Effector memory CD4-positive, alpha-beta T cell (primary cell): ENCODE measurements around the gene TARDBP.
A peak's percentile ranks its signal among the peaks of the same experiment; 100 is the strongest.

Experiments used
- DNase-seq, 3 donors: peaks; one replicate each; pipeline ENCODE4 v3.0.0-alpha.2; 2020
- H3K27ac ChIP-seq: 2 replicates; pipeline ENCODE4 v1.7.0; 2013; ENCODE audit warnings: mild to moderate bottlenecking, low read length, moderate library complexity; ENCODE audit not compliant: insufficient read depth, poor library complexity, severe bottlenecking
- H3K27me3 ChIP-seq: replicated peaks from 2 replicates; pipeline ENCODE4 v1.7.0; 2013; ENCODE audit warnings: mild to moderate bottlenecking, low read length; ENCODE audit not compliant: insufficient read depth, control insufficient read depth, poor library complexity, severe bottlenecking
- H3K36me3 ChIP-seq: 2 replicates; pipeline ENCODE4 v1.7.0; 2013; ENCODE audit warnings: mild to moderate bottlenecking, low read length, moderate library complexity; ENCODE audit not compliant: control insufficient read depth, insufficient read depth
- H3K4me1 ChIP-seq: 2 replicates; pipeline ENCODE4 v1.7.0; 2013; ENCODE audit warnings: low read length, mild to moderate bottlenecking; ENCODE audit not compliant: control insufficient read depth, insufficient read depth, poor library complexity, severe bottlenecking
- H3K4me3 ChIP-seq: 2 replicates; pipeline ENCODE4 v1.7.0; 2013; ENCODE audit warnings: low read length, low read depth, mild to moderate bottlenecking; ENCODE audit not compliant: insufficient read depth, poor library complexity, severe bottlenecking
- H3K9me3 ChIP-seq: 2 replicates; pipeline ENCODE4 v1.7.0; 2013; ENCODE audit warnings: mild to moderate bottlenecking, low read length, moderate library complexity; ENCODE audit not compliant: control insufficient read depth
- total RNA-seq, 3 donors: gene quantifications; one replicate each; lab custom pipeline; 2026; lab: John Stamatoyannopoulos, UW

Gene TARDBP
- 72.5 to 101 (median 80.7) reads per million in 3 donors for total RNA-seq

DNA sequence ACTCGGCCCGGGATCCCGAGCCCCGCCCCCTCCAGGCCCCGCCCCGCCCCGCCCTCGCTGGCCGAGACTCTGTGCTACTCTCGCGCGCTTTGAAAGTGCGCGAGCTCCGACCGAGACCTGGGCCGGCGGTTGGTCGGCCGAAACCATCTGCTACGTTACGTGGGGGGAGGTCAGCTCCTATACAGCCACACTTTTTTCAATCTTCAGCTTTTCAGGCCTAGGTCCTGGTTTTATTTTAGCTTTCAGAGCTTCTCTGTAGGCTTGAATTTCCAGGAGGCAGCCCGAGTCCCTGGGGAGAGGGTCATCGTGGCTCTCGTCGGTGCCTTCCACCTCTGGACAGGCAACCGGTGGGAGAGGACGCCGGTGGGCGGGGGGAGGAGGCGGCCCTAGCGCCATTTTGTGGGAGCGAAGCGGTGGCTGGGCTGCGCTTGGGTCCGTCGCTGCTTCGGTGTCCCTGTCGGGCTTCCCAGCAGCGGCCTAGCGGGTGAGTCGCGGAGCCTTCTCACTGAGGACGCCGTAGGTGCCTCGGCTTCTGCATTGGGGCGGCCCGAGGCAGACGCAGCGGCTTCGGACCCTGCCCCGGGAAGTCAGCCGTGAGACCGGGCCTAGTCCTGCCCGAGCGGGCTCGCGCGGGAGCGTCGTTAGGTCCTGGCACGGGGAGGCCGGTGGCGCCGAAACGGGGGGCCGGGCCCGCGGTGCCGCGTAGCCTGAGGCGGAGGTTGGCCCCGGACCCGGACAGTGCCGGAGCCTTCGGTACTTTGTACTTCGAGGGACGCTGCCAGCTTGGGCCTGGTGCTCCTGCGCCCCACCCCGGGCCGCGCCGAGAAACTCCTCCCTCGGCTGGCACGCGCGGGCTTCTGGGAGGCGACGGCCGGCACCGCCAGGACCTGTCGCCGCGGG, at the start of gene TARDBP:
TSS of gene TARDBP (plus strand) at position 395 of the 900 bp plus-strand sequence. CDS start 1,074 bp downstream, outside the sequence.
- Histone ChIP-seq H3K36me3 (peaks cover 34% of the 10 kb centered on the region), H3K27ac (peak within 1 kb of the TSS; percentile 97), H3K4me3 (peak within 1 kb of the TSS; percentile 99), H3K27me3 (no peaks in the 10 kb centered on the region), H3K9me3 (no peaks in the 10 kb centered on the region), H3K4me1 (peaks cover 21% of the 10 kb centered on the region)
- peak; percentile 70 to 84 (median 83) for DNase-seq

DNA sequence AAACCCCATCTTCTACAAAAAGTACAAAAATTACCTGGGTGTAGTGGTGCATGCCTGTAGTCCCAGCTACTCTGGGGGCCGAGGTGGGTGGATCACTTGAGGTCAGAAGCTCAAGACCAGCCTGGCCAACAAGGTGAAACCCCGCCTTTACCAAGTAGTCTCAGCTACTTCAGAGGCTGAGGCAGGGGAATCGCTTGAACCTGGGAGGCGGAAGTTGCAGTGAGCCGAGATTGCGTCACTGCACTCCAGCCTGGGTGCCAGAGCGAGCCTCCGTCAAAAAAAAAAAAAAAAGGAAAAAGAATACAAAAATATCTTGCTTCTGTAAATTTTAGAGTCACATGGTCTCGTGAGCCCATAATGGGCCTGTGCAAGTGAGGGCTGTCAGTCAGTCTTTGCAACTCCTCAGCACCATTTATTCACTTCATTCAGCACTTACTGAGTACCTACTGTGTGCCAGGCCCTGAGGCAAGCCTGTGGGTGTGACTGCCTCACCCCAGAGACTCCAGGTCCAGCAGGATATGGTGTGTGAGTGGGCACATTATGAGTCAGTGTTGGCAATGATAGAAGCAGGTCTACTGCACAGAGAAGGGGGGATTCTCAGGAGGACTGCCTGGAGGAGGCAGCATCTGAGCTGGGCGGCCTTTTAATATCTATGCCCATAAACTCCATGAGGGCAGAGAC, 46.8 kb upstream of the TARDBP start:
- Histone ChIP-seq H3K27me3 (peaks cover 4% of the 10 kb centered on the region), H3K36me3 (no peaks in the 10 kb centered on the region), H3K4me3 (no peak overlapping the region), H3K4me1 (peaks cover 5% of the 10 kb centered on the region), H3K9me3 (no peaks in the 10 kb centered on the region), H3K27ac (no peak overlapping the region)
- no peak for DNase-seq

DNA sequence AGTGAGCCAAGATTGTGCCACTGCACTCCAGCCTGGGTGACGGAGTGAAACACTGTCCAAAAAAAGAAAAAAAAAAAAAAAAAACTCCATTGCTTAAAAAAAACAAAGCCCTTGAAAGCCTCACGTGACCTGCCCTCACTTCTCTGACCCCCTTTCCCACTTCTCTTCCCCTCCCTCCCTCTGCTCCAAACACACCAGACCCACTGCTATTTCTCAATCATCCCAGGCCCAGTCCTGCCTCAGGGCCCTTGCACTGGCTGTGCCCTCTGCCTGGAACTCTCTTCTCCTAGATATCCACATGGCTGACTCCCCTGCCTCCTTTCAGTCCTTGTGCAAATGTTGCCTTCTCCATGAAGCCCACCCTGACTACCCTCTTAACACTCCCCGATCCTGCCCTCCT, 45.4 kb upstream of the TARDBP start:
- no peak for DNase-seq
- Histone ChIP-seq H3K4me3 (no peak overlapping the region), H3K27ac (no peak overlapping the region), H3K36me3 (no peaks in the 10 kb centered on the region), H3K4me1 (no peaks in the 10 kb centered on the region), H3K27me3 (no peaks in the 10 kb centered on the region), H3K9me3 (no peaks in the 10 kb centered on the region)

DNA sequence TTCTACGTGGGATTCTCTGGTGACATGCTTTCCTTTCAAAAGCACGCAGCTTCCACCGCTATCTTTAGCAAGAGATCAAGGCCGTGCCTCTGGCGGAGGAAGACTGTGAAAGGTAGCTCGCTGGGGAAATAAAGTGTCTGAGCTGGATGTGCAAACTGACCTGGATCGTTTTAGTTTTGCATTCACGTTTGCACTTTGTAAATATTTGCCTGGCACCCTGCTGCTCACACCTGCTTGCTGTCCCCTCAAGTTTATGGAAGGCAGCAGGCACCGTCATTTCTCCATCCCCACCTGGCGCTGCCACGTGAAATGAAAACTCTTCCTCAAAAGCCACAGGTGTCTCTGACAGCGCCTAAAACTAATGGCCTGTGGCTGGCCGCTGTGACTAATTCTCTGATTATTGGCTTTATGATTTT, 44.0 kb upstream of the TARDBP start:
- no peaks in the 10 kb centered on the region for H3K27me3 ChIP-seq
- H3K4me1 ChIP-seq = no peaks in the 10 kb centered on the region
- DNase-seq = no peak
- no peak overlapping the region for H3K27ac ChIP-seq
- no peaks in the 10 kb centered on the region for H3K9me3 ChIP-seq
- no peak overlapping the region for H3K4me3 ChIP-seq
- no peaks in the 10 kb centered on the region for H3K36me3 ChIP-seq

DNA sequence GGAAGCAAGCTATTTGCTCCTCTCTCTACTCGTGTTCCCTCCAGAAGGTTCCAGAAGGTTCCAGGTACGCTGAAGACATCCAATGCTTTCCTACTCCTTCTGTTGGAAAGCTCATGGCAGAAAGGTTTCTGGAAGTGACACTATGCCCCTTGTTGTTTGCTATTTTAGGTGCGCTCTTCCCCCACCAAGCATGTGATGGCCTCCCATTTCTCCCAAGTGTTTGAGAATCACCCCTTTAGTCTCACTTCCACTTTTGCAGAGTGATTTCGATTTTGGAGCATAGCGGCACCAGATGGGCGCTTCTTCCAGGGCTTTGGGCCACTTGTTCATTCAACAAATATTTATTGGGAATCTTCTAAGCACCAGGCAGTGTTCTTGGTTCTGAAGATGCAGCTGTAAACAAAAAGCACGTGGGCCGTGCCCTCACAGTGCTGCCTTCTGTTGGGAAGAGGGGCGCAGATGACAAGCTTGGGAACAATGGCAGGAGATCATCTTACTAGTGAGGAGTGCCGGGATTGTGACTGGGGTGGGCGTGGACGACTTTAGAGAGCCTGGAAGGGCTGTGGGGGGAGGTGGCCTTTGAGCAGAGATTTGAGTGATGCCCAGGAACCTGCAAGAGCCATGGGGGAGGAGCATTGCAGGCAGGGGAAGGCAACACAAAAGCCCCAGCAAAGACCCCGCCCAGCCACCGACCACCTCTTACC, 43.0 kb upstream of the TARDBP start:
- no peaks in the 10 kb centered on the region for H3K4me1 ChIP-seq
- DNase-seq = no peak
- H3K36me3 ChIP-seq = no peaks in the 10 kb centered on the region
- H3K27me3 ChIP-seq = no peaks in the 10 kb centered on the region
- no peak overlapping the region for H3K27ac ChIP-seq
- no peak overlapping the region for H3K4me3 ChIP-seq
- no peaks in the 10 kb centered on the region for H3K9me3 ChIP-seq

DNA sequence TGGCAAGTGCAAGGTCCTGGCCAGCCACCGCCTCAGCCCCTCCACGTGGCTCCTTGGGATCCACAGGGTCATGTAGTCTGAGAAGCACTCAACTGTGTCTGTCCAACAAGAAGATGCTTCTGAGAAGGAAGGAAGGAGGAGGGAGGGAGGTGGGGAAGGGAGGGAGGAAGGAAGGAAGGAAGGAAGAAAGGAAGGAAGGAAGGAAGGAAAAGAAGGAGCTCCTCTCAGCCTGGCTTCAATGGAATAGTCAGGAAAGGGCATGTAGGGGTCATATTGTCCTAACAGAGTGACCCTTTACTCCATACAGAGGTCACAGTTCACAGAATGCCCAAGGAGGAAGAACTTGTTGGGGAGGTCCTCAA, 42.5 kb upstream of the TARDBP start:
- Histone ChIP-seq H3K4me3 (no peak overlapping the region), H3K4me1 (no peaks in the 10 kb centered on the region), H3K36me3 (no peaks in the 10 kb centered on the region), H3K27me3 (no peaks in the 10 kb centered on the region), H3K9me3 (no peaks in the 10 kb centered on the region), H3K27ac (no peak overlapping the region)
- DNase-seq = no peak

DNA sequence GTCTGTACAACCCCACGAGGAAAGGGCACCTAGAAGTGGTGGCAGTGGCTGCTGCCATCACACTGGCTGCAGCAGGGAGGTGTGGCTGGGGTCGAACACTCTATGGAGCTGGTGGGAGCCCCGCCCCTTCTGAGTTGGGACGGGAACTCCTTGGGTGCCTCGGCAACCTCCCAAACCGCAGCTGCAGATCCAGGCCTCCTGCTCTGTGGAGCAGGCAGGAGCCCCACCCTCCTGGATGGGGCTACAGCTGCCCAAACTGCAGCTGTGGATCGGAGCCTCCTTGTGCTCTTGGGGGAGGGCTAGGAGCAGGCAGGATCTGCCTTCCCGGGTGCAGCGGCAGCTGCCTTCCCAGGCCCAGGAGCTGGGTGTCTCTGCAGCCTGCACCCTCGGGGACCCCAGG, 38.9 kb upstream of the TARDBP start:
- Histone ChIP-seq H3K27me3 (no peaks in the 10 kb centered on the region), H3K4me3 (no peak overlapping the region), H3K9me3 (no peaks in the 10 kb centered on the region), H3K4me1 (no peaks in the 10 kb centered on the region), H3K36me3 (no peaks in the 10 kb centered on the region), H3K27ac (no peak overlapping the region)
- DNase-seq = no peak

DNA sequence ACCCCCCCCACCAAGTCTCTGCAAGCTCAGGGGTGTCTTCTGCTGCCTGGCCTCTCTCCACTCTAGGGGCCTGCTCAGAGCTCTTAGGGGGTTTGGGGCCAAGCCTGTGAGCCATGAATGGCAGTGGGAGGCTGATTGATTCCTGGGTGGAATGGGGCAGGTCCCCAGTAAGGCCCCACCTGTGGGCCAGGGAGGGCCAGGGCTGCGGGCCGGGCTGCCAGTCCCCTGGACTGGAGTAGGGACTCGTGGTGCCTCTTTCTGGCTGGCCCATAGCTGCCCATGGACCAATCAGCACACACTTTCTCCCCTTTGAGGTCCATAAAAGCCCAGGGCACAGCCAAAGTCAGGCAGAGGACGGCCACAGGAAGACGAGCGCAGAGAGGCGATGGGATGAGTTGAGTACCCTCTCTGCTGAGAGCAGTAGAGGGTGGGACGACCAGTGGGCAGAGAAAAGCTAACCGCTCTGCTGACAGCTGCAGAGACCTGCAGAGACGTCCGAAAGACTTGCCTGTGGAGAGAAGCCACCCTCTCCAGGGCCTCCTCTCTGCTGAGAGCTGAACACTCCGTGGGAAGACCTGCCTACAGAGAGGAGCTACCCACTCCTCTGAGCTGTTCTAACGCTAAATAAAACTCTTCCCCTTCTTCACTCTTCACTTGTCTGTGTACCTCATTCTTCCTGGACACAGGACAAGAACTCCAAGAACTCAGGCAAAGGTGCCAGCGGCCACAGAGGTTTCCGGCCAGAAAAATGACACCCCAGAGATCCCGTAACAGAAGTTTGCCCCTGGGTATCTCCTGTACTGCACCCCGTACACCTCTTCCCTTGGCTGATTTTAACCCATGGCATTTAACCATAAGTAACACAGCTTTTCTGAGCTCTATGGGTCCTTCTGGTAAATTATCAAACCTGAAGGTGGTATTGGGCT, 38.2 kb upstream of the TARDBP start:
- Histone ChIP-seq H3K9me3 (no peaks in the 10 kb centered on the region), H3K4me1 (no peaks in the 10 kb centered on the region), H3K4me3 (no peak overlapping the region), H3K36me3 (no peaks in the 10 kb centered on the region), H3K27me3 (no peaks in the 10 kb centered on the region), H3K27ac (no peak overlapping the region)
- no peak for DNase-seq

DNA sequence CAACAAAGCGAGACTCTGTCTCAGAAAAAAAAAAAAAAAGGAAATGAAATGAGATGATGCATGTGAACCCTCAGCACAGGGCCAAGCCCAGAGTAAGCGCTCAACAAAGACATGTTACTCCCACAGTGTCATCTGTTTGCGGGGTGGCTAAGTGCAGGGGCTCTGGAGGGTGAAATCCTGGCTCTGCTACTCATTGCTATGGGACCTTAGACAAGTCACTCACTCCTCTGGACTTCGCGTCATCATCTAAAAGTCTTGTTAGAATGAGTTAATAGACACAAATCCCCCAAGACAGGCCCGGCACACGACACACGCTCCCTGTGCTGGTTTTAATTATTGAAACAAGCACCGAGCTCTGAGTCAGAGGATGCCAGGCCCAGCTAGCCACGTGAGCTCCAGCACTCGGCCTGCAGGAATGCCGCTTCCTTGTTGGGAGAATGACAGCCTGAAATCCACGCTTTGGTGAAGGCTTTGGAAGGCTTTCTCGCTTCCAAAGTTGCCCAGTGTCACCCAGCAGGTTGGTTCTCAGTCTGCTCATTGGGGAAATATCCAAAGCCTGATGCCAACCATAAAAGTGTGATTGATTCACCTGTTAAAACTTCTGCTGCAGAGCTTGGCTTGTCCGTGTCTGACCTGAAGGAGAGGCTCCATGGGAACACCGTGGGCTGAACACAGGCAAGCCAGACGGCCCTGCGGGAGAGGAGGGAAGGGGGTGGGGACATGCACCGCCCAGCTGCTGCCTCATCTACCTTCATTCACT, 36.7 kb upstream of the TARDBP start:
- no peaks in the 10 kb centered on the region for H3K9me3 ChIP-seq
- no peaks in the 10 kb centered on the region for H3K4me1 ChIP-seq
- no peaks in the 10 kb centered on the region for H3K27me3 ChIP-seq
- no peaks in the 10 kb centered on the region for H3K36me3 ChIP-seq
- no peak overlapping the region for H3K27ac ChIP-seq
- no peak for DNase-seq
- no peak overlapping the region for H3K4me3 ChIP-seq
